GM10248 (cell line): ENCODE measurements around the gene LY9.

Experiments
- CTCF ChIA-PET: fragments of 300-600 bp; sonication (Branson Sonifier 250); formaldehyde crosslinking; extraction: SDS; loops from one replicate; lab custom pipeline; 2021; ENCODE audit warnings: antibody characterized with exemption; lab: Yijun Ruan, JAX
- POLR2A ChIA-PET: fragments of 350-650 bp; sonication (Branson Sonifier 250); formaldehyde crosslinking; extraction: SDS; loops from one replicate; lab custom pipeline; 2020; ENCODE audit warnings: antibody characterized with exemption; lab: Yijun Ruan, JAX
- DNase-seq: peaks from one replicate; pipeline ENCODE4 v3.0.0; 2012; ENCODE audit errors: extremely low spot score
- CTCF ChIP-seq: IDR thresholded peaks from 2 replicates; pipeline ENCODE4 v1.5.1; 2012; ENCODE audit warnings: mild to moderate bottlenecking, low read depth; ENCODE audit errors: extremely low read depth, missing control alignments, control extremely low read depth

Gene LY9

GRCh38 chr1:160750608-160751007, 45.4 kb upstream of the LY9 start:
- ChIA-PET CTCF (interaction anchor here (0.6 to 2.0 kb wide), 3 partner anchors 26 to 80 kb away, joined by 3 to 6 read pairs (median 4); no protein-coding TSS in a partner anchor), POLR2A (no interaction called here)
- TF ChIP-seq CTCF, result no peak
- DNase-seq, result no peak

GRCh38 chr1:160752406-160752805, 43.6 kb upstream of the LY9 start:
- POLR2A ChIA-PET, result no interaction called here
- CTCF ChIA-PET, result interaction anchor here (1.1 to 6.3 kb wide), 4 partner anchors 16 to 44 kb away, joined by 3 to 44 read pairs (median 4); no protein-coding TSS in a partner anchor
- no peak for TF ChIP-seq CTCF
- DNase-seq, result no peak

GRCh38 chr1:160752924-160753323, 43.0 kb upstream of the LY9 start:
- CTCF ChIA-PET, result interaction anchor here (1.1 to 6.3 kb wide), 3 partner anchors 16 to 24 kb away, joined by 3 to 44 read pairs (median 5); no protein-coding TSS in a partner anchor
- DNase-seq, result no peak
- TF ChIP-seq CTCF, result no peak
- POLR2A ChIA-PET, result no interaction called here

- ChIA-PET POLR2A (interaction anchor here (1.3 kb wide), 1 partner anchor 15 kb away, joined by 4 read pairs; no protein-coding TSS in a partner anchor), CTCF (interaction anchor here (6.3 kb wide), 1 partner anchor 15 kb away, joined by 44 read pairs; no protein-coding TSS in a partner anchor)
- DNase-seq, result no peak
- TF ChIP-seq CTCF, result no peak
Observed at GRCh38 chr1:160753594-160753993, 42.4 kb upstream of the LY9 start.

- TF ChIP-seq CTCF, result no peak
- ChIA-PET POLR2A (interaction anchor here (0.6 to 1.9 kb wide), 2 partner anchors 15 to 75 kb away, joined by 3 to 4 read pairs; no protein-coding TSS in a partner anchor), CTCF (interaction anchor here (1.3 to 6.3 kb wide), 7 partner anchors 11 to 73 kb away, joined by 3 to 44 read pairs (median 7); no protein-coding TSS in a partner anchor)
- DNase-seq, result no peak
Observed at GRCh38 chr1:160755461-160755860, 40.5 kb upstream of the LY9 start.

GRCh38 chr1:160755911-160756848, 39.8 kb upstream of the LY9 start:
- POLR2A ChIA-PET, result interaction anchor here (0.6 to 1.9 kb wide), 7 partner anchors 9 to 195 kb away, joined by 3 to 4 read pairs (median 3); no protein-coding TSS in a partner anchor
- CTCF ChIA-PET, result interaction anchor here (1.3 to 6.3 kb wide), 7 partner anchors 12 to 74 kb away, joined by 3 to 44 read pairs (median 7); no protein-coding TSS in a partner anchor
- TF ChIP-seq CTCF, result no peak

More at GRCh38 chr1:160755911-160756848, 39.8 kb upstream of the LY9 start:
- DNase-seq, result no peak
